Stimulated activated CD4-positive, alpha-beta T cell treated with anti-CD3 and anti-CD28 coated beads, Interleukin-4, amount 100 ng/mL, for 1 hour (primary cell): ENCODE measurements around the gene MCC.

ENCODE experiments used
- DNase-seq: peaks from one replicate; pipeline ENCODE4 v3.0.0-alpha.2; 2020

The MCC gene

GRCh38 chr5:113003763-113004162, 484.5 kb downstream of the MCC start:
- no peak for DNase-seq

GRCh38 chr5:113002423-113002822, 485.8 kb downstream of the MCC start:
- DNase-seq: no peak

DNA sequence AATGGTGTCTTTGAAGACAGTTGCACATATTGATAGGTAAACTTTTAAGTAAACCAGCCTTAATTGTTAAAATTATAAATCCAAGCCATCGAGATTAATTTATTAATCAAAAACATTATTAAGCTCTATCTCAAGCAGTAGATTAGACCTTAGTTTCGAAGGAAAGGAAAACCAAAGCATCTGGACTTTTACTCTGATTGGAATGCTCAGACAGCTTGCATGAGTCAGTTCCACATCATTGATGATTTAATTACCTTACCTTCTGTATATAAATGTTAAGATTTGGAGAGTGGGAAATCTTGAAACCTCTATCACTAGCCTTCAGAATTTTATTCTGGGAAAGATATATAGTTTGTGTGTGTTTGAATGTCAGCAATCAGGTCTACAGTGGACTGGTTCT, 487.8 kb downstream of the MCC start:
- no peak for DNase-seq

- DNase-seq: no peak
Observed at GRCh38 chr5:112998296-112998695, 490.0 kb downstream of the MCC start.

- no peak for DNase-seq
Observed at GRCh38 chr5:112996830-112997374, 491.4 kb downstream of the MCC start.

DNA sequence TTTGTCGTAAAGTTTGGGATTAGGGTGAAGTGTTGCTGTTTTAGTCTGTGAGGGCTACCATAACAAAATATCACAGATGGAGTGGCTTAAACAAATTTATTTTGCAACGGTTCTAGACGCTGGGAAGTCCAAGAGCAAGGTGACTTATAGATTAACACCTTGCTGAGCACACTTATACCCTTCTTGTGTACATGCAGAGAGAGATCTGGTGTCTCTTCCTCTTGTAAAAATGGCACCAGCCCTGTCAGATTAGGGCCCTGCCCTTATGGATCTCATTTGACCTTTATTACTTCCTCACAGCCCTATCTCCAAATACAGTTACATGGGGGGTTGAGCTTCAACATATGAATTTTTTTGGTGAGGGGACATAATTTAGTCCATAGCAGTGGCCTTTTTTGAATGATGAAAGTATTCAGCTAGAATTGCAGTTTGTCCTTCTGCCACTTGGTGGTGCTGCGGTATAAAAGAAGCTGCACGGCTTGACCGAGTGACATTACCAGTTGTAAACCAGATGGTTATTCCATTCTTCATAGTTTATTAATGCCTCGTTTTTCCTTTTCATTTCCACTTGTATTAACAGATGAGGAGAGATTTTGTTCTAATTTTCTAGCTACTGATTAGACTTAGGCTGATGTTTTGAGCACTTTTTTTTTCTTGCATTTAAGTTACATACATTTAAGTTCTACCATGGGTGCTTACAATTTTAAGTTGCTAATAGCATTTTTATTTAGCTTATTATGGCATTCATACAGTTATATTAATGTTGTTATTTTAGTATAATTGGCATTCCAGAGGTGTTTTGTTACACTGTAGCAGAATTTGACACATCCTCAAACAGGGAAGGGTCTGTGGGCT, 492.3 kb downstream of the MCC start:
- DNase-seq: peak; percentile 73

GRCh38 chr5:112986224-112986623, 502.0 kb downstream of the MCC start:
- DNase-seq: no peak

DNA sequence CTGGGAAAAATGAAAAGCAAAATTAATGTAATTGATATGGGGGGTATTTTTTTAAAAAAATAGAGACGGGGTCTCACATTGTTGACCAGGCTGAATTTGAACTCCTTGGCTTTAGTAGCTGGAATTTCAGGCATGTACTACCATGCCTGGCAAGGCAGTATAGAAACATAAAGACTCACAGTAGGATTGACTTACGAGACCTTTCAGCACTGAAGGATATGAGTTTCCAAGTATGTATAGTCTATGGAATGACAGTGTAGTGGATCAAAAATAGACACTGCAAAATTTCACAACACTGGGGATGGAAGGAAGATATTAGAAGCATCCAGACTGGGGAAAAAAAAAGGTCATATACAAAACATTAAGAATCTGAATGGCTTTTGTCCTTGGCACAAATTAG, 504.9 kb downstream of the MCC start:
- no peak for DNase-seq

DNA sequence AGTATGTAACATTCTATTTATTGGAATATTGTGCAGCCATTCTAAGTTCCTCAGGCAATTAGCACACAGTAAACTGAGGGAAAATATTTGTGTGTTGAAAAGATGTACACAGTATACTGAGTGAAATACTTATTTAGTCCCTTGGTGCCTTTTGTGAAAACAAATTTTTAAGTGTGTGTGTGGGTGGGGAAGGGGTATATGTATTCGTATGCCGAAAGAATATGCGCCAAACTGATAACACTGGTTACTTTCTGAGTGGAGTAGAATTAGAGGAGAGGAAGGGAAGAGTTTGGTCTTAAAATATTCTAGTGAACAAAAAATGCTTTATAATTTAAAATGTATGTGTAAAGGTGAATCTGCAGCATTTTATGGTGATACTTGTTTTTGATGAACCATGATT, 508.5 kb downstream of the MCC start:
- no peak for DNase-seq

DNA sequence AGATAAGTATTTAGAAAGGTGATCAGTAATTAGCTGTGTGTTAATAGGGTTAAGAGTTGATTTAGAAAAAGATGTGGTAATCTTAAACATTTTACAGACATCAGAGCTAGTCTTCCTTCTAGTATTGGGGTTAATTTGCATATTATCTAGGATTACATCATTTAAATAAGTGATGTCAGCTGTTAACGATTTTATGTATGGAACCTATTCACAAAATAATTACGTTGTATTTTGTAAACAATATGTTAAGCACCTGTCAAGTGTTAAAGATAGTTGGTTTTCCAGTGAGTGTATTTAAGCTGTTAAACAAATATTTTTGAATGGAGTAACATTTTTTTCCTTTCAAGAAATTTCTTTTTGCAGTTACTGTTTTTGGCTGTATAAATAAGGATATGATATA, 509.4 kb downstream of the MCC start:
- no peak for DNase-seq

DNA sequence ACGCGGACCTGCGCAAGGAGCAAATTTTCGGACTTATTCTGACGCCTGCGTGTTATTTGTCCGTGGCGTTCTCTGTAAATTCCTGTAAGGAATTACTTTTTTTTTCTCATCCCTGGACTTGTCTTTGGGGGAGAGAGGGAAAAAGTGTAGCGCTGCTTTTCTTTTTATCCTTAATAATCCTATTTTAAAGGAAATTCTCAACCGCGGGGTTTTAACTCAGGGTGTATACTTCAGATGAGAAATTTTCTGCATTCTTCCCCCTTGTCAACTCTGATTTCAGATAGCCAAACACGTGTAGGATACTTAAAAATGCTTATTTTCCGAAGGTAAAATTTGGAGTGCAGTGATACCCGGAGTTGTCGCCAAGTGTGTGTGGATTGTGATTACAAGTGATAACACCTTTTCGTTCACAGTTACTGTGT, 510.8 kb downstream of the MCC start:
- no peak for DNase-seq

- peak; percentile 93 for DNase-seq
Observed at GRCh38 chr5:112976432-112977309, 511.6 kb downstream of the MCC start, which contains the start of gene DCP2. Gene DCP2 (plus strand): TSS chr5:112976798. CDS start chr5:112976934, 136 bp downstream.

GRCh38 chr5:112975721-112976431, 512.4 kb downstream of the MCC start:
- no peak for DNase-seq

- DNase-seq: no peak
Observed at GRCh38 chr5:112974901-112975300, 513.4 kb downstream of the MCC start.

DNA sequence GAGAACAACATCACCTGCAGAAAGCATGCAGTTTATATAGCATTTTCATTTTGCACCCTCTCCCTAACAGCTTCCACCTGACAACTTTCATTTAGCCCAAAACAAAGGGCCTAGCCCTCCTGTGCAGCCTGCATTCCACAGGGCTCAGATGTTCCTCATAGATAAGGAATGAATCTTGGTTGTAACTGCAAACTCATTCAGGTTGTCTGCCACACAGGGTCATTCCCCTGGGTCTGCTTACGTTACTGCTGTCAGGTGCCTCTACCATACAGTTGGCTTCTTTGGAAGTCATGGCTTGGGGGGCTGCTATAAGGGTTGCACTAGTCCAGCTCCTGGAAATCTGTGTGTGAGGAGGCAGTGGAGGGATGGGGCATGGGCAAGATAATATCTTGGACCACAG, 514.3 kb downstream of the MCC start:
- no peak for DNase-seq

DNA sequence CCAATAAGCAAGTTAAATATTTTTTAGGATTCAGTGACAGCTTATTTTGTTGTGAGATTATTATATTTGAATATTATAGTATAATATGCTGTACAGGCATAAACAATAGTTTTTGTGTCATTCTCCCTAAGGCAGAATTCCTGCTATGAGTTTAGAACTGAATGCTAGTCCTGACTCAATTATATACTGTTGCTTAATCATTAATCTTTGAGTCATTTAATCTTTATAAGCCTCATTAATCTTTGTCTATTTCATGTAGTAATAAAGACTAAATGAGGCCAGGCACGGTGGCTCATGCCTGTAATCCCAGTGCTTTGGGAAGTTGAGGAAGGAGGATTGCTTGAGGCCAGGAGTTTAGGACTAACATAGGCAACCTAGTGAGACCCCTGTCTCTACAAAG, 515.2 kb downstream of the MCC start:
- DNase-seq: no peak
